Osteoblast (primary cell): ENCODE results near the gene TBX2. TPM values are rescaled to one million over a fixed set of nuclear protein-coding genes. Genes with fewer than 3 reads are reported as not detected.

Experiments
- DNase-seq: peaks from one replicate; pipeline ENCODE4 v3.0.0; 2011; ENCODE audit warnings: low spot score, mixed read lengths; ENCODE audit not compliant: insufficient read length; ENCODE audit errors: missing footprints
- H2AFZ ChIP-seq: 2 replicates; pipeline ENCODE4 v1.6.0; 2011; ENCODE audit warnings: mild to moderate bottlenecking, low read length
- H3K27ac ChIP-seq: 2 replicates; pipeline ENCODE4 v1.5.1; 2011; ENCODE audit warnings: mild to moderate bottlenecking, low read depth, low read length, moderate library complexity
- H3K27me3 ChIP-seq: 2 replicates; pipeline ENCODE4 v1.6.0; 2012; ENCODE audit warnings: mild to moderate bottlenecking, control low read depth, inconsistent platforms, low read length, moderate library complexity; ENCODE audit not compliant: insufficient read depth
- H3K36me3 ChIP-seq: 2 replicates; pipeline ENCODE4 v1.5.1; 2011; ENCODE audit warnings: mild to moderate bottlenecking, low read length, control low read depth, moderate library complexity; ENCODE audit not compliant: insufficient read depth
- H3K4me1 ChIP-seq: 2 replicates; pipeline ENCODE4 v1.5.1; 2011; ENCODE audit warnings: mild to moderate bottlenecking, low read length, control low read depth, moderate library complexity; ENCODE audit not compliant: insufficient read depth
- H3K4me2 ChIP-seq: 2 replicates; pipeline ENCODE4 v1.6.0; 2011; ENCODE audit warnings: mild to moderate bottlenecking, low read length; ENCODE audit not compliant: insufficient read depth
- H3K4me3 ChIP-seq: fragments of 200-600 bp; sonication (generic); 3 replicates; pipeline ENCODE4 v1.5.1; 2012; ENCODE audit warnings: mild to moderate bottlenecking, low read length, inconsistent platforms; ENCODE audit not compliant: insufficient read depth
- H3K79me2 ChIP-seq: 2 replicates; pipeline ENCODE4 v1.6.0; 2012; ENCODE audit warnings: mild to moderate bottlenecking, low read length, control low read depth, inconsistent platforms; ENCODE audit not compliant: insufficient read depth
- H3K9me3 ChIP-seq: 2 replicates; pipeline ENCODE4 v1.5.1; 2011; ENCODE audit warnings: low read depth, low read length, control low read depth
- H4K20me1 ChIP-seq: 2 replicates; pipeline ENCODE4 v1.6.0; 2012; ENCODE audit warnings: mild to moderate bottlenecking, low read length, control low read depth; ENCODE audit not compliant: insufficient read depth
- total RNA-seq: library from RNA; depleted of rRNA; stranded (reverse); fragments of >200 nt; gene quantifications from 2 replicates; pipeline ENCODE4 v1.2.3, GENCODE V29; 2012
- TF ChIP-seq, protein P1 (sequence below): IDR thresholded peaks from 2 replicates; pipeline ENCODE4 v1.5.1; 2011; ENCODE audit warnings: mild to moderate bottlenecking, low read depth, low read length, moderate library complexity; ENCODE audit errors: extremely low read depth

The TBX2 gene
- total RNA-seq, 1 donor, result 11.6 TPM

DNA sequence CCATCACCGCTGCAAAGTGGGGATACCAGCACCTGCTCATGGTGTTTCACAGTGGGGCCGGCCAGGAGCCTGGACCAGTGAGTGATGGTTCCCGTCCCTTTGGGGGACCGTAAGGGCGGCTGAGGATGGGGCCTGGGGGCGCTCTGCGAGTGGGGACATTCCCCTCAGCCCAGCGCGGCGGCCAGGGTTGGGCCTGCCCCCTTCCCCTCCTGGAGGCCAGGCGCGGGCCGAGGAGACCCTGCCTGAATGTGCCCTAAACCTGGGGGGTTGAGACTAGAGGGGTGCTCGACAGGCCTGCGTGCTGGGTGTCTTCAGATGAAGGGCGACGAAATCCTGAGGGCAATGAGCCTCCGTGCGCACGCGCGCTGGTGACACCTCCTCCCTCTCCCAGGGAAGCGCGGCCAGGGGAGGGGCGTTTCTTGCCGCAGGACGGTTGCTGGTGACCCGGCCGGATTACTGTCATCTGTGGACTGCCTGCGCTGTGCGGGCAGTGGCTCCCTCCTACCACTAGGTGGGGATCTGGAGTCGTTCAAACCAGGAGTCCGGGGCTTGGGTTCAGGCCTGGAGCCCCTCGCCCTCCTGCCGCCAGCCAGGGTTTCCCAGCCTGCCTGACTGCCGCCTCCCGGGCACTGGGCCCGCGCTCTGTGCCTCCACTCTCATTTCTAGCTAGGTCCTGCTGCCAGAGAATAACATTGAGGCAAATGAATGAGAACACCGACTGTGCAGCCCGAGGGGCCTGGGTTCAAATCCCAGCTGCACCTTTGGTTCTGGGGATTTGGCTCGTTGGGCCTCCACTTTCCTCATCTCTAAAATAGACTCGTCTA lies 17.1 kb downstream of the TBX2 start:
- no peaks in the 10 kb centered on the region for H4K20me1 ChIP-seq
- H3K27me3 ChIP-seq, result peaks cover 21% of the 10 kb centered on the region
- peaks cover 16% of the 10 kb centered on the region for H3K79me2 ChIP-seq
- H3K4me1 ChIP-seq, result peaks cover 38% of the 10 kb centered on the region
- peak overlapping the region; percentile 71 for H2AFZ ChIP-seq
- peak overlapping the region; percentile 44 for H3K27ac ChIP-seq
- H3K36me3 ChIP-seq, result no peaks in the 10 kb centered on the region
- H3K4me2 ChIP-seq, result peak overlapping the region; percentile 79
- H3K9me3 ChIP-seq, result no peaks in the 10 kb centered on the region
- DNase-seq, result peak; percentile 99
- peak overlapping the region; percentile 52 for H3K4me3 ChIP-seq
- TF ChIP-seq, protein P1, sequence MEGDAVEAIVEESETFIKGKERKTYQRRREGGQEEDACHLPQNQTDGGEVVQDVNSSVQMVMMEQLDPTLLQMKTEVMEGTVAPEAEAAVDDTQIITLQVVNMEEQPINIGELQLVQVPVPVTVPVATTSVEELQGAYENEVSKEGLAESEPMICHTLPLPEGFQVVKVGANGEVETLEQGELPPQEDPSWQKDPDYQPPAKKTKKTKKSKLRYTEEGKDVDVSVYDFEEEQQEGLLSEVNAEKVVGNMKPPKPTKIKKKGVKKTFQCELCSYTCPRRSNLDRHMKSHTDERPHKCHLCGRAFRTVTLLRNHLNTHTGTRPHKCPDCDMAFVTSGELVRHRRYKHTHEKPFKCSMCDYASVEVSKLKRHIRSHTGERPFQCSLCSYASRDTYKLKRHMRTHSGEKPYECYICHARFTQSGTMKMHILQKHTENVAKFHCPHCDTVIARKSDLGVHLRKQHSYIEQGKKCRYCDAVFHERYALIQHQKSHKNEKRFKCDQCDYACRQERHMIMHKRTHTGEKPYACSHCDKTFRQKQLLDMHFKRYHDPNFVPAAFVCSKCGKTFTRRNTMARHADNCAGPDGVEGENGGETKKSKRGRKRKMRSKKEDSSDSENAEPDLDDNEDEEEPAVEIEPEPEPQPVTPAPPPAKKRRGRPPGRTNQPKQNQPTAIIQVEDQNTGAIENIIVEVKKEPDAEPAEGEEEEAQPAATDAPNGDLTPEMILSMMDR, result peak; percentile 87

DNA sequence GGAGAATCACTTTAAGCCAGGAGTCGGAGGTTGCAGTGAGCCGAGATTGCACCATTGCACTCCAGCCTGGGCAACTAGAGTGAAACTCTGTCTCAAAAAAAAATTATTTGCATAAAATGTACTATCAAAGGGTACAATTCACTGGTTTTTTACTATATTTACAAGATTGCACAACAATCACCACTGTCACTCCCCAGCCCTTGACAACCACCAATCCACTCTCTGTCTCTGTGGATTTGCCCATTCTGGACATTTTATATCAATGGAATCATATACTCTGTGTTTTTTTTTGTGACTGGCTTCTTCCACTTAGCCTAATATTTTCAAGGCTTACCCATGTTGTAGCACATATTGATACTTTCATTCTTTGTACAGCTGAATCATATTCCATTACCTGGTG lies 18.8 kb downstream of the TBX2 start:
- Histone ChIP-seq H3K79me2 (peaks cover 7% of the 10 kb centered on the region), H3K27ac (no peak overlapping the region), H3K4me2 (no peak overlapping the region), H3K4me1 (peaks cover 33% of the 10 kb centered on the region), H3K4me3 (no peak overlapping the region), H4K20me1 (no peaks in the 10 kb centered on the region), H3K9me3 (no peaks in the 10 kb centered on the region), H2AFZ (no peak overlapping the region), H3K27me3 (peaks cover 31% of the 10 kb centered on the region), H3K36me3 (no peaks in the 10 kb centered on the region)
- no peak for DNase-seq
- TF ChIP-seq, protein P1, result no peak

DNA sequence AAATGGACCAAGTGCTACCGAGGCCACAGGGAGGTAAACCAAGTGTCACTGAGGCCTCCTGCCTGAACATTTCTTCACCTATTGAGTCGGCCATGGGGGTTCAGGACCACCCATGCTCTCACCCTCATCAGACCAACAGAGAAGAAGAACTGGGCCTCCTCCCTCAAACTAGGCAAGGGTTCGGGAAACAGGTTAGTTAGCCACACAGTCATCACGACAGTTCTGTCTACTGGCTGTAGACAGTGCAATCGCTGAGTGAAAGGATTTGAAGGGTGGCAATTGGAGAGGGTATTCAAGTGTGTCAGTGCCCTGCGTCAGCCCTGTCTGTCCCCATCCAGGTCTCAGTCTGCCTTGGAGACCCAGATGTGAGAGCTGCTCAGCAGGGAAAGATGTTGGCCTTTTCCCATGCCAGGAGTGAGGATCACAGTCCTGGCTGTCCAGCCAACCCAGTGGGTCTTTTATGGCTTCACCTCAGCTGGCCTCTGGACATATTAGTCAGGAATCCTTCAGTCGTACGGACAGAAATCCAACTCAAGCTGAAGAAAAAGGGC lies 19.9 kb downstream of the TBX2 start:
- Histone ChIP-seq H3K9me3 (no peaks in the 10 kb centered on the region), H3K4me2 (no peak overlapping the region), H3K4me3 (no peak overlapping the region), H3K36me3 (no peaks in the 10 kb centered on the region), H4K20me1 (no peaks in the 10 kb centered on the region), H3K27ac (no peak overlapping the region), H3K79me2 (no peaks in the 10 kb centered on the region), H3K4me1 (peaks cover 26% of the 10 kb centered on the region), H2AFZ (no peak overlapping the region), H3K27me3 (peaks cover 31% of the 10 kb centered on the region)
- TF ChIP-seq, protein P1, result no peak
- DNase-seq, result no peak

DNA sequence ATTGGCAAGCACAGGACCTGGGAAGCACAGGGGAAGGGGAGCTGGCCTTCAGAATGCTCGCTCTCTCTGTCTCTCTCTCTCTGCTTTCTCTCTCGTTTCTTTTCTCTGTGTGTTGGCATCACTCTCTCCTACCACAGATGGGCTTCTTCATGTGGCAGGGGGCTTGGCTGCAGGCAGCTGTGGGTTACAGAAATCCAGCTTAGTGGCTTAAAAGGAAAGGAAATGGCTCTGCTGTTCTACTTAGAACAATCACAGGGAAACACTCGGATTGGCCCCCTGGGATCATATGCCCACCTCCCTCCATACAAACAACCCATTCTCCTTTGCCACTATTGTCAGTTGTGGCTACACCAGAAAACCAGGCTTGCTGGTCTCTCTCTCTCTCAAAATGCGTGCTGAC lies 20.4 kb downstream of the TBX2 start:
- Histone ChIP-seq H4K20me1 (no peaks in the 10 kb centered on the region), H3K27me3 (peaks cover 31% of the 10 kb centered on the region), H3K4me1 (peaks cover 23% of the 10 kb centered on the region), H3K4me3 (no peak overlapping the region), H3K4me2 (no peak overlapping the region), H3K36me3 (no peaks in the 10 kb centered on the region), H2AFZ (no peak overlapping the region), H3K27ac (no peak overlapping the region), H3K9me3 (no peaks in the 10 kb centered on the region), H3K79me2 (no peaks in the 10 kb centered on the region)
- DNase-seq, result no peak
- TF ChIP-seq, protein P1, result no peak
